Hindlimb muscle (tissue), 1 donor: ENCODE data around the gene TRAPPC10. TPM values are rescaled to one million over a fixed set of nuclear protein-coding genes. Genes with fewer than 3 reads are reported as not detected.

Experiments used
- DNase-seq: peaks from one replicate; pipeline ENCODE4 v3.0.0-alpha.2; 2013
- polyA plus RNA-seq: library from polyadenylated mRNA; unstranded; fragments of 120-200 nt; gene quantifications from one replicate; pipeline ENCODE4 v1.2.1, GENCODE V29; 2013; ENCODE audit not compliant: insufficient read length

Gene TRAPPC10
- polyA plus RNA-seq, 1 donor = 14.6 TPM

- DNase-seq = no peak
Measured at GRCh38 chr21:44003307-44003966, 8.7 kb upstream of the TRAPPC10 start.

GRCh38 chr21:44005071-44005470 lies 7.0 kb upstream of the TRAPPC10 start:
- DNase-seq = no peak

GRCh38 chr21:44005593-44005992 lies 6.5 kb upstream of the TRAPPC10 start:
- no peak for DNase-seq

DNA sequence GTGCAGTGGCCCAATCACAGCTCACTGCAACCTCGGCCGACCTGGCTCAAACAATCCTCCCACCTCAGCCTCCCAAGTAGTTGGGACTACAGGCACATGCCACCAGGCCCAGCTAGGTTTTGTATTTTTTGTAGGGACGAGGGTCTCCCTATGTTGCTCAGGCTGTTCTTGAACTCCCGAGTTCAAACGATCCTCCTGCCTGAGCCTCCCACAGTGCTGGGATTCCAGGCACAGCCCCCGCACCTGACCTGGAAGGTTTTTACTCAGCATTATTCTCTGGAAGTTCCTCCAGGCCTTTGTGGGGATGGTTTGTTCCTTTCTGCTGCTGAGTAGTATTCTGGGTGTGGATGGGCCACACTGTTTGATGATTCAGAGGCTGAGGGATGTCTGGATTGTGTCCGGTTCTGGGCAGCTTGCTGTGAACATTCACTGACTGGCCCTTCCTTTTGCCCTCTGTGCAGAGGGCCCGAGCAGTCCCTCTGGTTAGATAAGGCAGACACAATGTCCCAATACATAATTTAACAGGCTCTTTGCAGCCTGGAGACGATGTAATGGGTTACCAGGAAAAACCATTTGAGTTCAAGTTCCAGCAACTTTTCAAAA lies 6.0 kb upstream of the TRAPPC10 start:
- DNase-seq = no peak

- no peak for DNase-seq
Measured at GRCh38 chr21:44006656-44007055, 5.5 kb upstream of the TRAPPC10 start.

DNA sequence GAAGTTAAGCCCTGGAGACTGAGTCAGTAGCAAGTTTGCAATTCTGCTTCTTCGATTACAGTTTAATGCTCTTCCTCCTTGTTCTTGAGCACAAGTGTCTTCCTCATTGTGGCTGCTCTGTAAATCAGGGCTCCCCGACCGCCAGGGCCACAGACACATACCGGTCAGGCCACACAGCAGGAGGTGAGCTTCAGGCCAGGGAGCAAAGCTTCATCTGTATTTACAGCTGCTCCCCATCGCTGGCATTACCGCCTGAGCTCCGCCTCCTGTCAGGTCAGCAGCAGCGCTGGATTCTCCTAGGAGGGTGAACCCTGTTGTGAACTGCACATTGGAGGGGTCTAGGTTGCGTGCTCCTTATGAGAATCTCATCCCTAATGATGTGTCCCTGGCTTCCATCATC lies 1.7 kb upstream of the TRAPPC10 start:
- no peak for DNase-seq

DNA sequence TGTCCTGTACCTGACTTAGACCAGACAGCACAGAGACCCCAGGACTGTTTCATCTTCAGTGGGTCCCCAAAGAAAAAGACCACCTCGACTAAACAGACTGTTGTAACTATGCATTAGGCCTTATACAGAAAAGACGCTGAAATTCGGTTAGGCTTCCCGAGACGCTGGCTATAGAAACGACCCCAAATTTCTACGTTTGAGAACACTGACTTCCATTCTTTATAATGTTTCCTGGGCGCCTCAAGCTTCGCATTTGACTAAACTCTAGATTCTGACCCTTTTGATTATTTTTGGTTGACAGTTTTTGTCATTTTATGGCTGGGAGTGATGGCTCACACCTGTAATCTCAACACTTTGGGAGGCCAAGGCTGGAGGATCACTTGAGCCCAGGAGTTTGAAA lies 986 bp upstream of the TRAPPC10 start:
- DNase-seq = no peak

DNA sequence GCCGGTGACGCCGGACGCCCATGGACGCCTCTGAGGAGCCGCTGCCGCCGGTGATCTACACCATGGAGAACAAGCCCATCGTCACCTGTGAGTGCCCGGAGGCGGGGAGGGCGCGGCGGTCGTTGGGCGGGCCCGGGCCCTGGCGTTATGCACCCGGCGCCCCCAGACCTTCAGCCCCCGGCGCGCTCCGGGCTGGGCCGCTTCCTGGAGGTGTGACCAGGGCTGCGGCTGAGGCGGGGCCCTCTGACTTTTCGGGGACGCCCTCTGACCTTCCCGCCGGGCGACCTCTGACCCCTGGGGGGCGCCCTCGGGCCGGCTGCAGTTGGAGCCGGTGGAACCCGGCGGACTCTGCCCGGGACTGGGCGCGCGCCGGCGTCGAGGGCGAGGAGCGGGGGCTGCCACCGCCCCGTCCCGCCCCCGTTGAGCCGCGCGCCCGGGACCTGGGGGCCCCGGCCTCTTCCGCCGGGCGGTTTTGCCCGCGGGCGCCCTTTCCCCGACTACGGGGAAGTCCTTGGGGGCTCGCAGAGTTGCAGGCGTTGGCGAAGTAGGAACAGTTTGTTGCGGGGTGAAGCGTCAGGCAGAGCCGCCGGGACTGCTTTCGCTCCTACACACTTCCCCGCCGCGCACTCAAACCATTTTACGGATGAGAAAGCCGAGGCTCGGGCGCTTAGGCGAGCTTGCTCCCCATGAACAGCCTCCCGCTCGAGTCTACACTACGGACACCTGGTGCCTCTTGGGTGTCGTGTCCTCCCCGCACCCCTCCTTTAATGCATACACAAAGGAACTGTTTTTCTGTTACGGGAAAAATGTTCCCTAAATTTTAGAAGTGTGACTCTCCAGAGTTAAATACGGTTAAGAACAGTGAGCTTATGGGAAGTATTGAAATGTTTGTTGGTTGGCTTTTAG lies 618 bp downstream of the TRAPPC10 start:
- DNase-seq = peak; percentile 30

DNA sequence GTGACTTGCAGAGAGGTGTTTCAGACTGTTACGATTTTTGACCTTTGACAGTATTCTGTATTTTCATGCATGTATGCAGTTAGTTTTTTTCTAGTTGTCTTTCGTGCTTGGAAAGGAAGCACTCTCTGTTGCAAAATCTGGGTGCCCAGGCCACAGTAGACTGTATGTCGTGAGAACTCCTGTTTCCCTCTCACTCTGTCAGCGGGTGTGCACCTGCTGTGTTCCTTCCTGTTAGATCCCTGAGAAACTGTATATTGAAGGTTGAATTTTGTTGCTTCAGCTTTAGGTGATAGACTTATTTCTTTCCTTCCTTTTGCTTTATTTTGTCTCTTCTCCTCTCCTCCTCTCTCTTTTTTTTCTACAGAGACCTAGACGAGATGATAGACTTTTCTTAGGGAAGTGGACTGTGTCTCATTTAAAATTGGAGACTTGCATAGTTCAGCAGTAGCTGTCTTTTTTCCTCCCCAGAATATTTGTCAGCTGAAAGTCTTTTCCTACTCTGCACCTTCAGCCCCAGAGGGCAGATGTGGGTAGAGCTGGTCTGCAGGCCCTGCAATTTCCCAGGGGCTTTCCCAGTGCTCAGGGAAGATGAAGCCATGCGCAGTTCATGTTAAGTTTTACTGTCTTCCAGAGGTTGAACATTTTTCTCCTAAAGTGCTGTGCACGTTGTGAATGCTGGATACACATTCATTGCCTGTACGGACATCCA lies 1.4 kb downstream of the TRAPPC10 start:
- DNase-seq = no peak

DNA sequence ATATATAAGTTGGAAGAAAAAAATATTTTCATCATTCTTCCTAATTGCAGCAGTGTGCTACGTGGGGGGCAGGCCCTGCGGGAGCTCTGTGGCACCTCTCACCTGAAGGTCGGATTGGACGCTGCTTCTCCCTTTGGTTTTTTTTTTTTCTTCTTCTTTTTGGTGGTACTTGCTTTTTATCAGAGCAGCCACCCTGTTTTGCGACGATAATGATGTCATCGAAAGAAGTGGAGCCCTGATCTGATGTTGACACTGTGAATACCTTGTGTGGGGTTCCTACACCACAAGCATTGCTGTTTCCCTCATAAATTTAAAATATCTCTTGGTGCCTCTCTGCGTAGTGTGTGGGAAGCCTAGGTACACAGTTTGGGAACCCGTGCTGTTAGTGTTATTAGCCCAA lies 5.5 kb downstream of the TRAPPC10 start:
- no peak for DNase-seq

DNA sequence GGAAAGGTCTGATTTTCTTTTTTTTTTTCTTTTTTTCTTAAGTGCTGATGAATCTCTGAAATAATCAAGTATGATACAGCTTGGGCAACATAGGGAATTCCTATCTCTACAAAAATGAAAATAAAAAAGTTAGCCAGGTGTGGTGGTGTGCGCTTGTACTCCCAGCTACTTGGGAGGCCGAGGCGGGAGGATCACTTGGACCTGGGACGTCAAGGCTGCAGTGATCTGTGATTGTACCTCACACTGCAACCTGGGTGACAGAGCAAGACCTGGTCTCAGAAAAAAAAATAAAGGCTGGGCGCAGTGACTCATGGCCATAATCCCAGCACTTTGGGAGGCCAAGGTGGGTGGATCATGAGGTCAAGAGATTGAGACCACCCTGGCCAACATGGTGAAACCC lies 6.0 kb downstream of the TRAPPC10 start:
- no peak for DNase-seq

DNA sequence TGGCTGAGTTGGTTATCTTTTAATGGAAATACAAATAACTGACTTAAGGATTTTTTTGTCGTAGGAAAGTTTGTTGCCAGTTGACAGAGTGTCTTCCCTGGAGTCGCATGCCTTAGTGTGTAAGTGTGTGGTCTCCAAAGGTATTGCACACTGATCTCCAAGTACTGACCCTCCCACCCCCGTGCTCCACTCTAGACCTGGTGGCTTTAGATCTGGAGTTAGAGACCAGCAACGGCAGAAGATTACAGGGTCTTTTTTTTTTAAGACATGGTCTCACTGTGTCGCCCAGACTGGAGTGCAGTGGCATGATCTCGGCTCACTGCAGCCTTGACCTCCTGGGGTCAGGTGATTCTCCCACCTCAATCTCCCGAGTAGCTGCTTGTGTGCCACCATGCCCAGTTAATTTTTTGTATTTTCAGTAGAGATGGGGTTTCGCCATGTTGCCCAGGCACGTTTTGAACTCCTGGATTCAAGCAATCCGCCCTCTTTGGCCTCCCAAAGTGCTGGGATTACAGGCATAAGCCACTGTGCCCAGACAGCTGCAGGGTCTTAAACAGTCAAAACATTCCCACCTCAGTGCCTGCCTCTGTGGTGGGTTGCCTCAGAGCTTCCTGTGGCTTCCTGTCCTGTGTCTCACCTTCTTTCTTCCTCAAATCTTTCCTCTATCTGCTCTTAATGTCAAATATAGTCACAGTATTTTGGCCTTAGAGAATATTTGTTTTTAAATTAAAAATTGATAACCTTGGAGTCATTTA lies 6.9 kb downstream of the TRAPPC10 start:
- DNase-seq = no peak

GRCh38 chr21:44019568-44019958 lies 7.5 kb downstream of the TRAPPC10 start:
- DNase-seq = no peak

DNA sequence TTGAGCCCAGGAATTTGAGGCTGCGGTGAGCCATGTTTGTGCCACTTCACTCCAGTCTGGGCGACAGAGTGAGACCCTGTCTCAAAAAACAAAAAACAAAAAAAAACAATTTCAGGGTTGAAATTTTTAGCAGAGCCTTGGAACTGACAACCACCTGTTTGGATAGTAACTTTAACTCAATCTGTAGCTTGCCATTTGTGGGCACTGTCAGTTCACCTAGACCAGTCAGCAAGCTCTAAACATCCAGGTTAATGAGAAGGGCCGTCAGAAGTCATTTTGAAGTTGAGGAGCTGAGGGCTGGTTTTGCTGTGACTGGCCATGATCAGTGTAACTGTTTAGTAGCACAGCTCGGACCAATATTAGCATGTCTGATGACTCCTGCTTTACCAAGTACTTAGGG lies 8.4 kb downstream of the TRAPPC10 start:
- no peak for DNase-seq

DNA sequence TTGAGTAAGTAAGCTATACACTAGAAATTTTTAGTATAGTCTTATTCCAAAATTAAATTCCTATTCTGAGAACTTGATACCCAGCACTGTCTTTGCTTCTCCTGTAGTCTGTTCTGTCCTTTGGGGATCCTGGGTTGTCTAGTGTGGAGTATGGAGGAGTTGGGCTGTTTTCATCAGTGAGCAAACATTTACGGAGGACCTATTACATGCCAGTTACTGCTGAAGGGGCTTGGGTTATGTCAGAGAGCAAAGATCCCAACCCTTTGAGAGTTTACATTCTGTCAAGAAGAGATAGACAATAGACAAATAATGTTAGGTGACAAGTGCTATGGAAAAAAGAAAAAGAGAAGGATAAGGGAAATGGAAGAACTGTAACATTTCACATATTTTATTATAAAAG lies 9.0 kb downstream of the TRAPPC10 start:
- no peak for DNase-seq

DNA sequence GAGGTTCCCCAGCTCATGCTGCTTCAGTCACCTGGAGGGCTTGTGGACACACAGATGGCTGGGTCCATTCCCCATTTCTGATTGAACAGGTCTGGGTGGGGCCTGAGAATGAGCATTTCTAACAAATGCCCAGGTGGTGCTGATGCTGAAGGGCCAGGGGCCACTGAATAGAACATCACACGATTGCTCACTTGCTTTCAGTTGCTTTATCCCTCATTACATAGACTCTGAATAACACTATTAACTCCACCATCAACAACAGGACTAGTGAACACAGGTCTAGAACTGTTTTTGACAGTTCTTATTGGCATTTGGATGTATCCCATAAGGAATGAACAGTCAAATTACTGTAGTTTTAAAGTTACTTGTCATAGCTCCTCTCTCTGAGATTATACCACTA lies 12.1 kb downstream of the TRAPPC10 start:
- DNase-seq = no peak

DNA sequence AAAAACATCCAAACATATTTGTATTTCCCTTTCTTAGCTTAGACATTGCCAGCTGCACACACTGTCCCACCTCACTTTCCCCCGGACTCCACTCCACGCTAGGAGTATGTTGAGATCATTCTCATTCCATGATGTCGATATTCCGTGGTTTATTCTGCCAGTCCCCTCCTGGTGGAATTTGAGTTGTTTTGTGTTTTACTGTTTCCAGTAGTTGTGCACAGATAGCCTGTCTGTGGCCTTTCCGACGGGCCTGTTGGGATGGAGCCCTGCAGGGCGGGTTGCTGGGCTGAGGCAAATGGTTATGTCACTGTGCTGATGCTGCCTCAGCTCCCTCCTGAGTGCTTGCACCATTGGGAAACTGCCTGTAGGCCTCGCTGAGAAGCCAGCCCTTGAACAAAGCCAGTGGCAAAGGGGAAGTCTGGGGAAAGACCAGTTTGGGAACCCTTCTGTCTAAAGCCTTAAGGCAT lies 12.8 kb downstream of the TRAPPC10 start:
- DNase-seq = peak; percentile 66

- no peak for DNase-seq
Measured at GRCh38 chr21:44027607-44028286, 15.6 kb downstream of the TRAPPC10 start.

DNA sequence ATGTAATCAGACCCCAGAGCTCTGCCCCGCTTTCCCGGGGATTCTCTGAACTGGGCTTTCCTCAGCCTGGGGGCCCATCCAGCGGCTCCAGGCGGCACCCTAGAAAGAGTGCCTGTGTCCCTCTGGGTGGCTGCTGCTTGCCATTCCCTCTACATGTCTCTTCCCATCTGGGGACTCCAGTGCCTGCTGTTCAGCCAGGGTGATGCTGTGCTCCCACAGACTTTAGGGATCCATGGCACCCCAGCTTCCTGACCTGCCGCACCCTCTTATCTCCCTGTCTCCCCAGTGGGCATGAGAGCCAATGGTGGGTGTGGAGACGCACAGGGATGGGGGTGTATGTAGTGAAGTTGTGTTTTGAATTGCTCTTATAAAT lies 16.2 kb downstream of the TRAPPC10 start:
- DNase-seq = no peak

DNA sequence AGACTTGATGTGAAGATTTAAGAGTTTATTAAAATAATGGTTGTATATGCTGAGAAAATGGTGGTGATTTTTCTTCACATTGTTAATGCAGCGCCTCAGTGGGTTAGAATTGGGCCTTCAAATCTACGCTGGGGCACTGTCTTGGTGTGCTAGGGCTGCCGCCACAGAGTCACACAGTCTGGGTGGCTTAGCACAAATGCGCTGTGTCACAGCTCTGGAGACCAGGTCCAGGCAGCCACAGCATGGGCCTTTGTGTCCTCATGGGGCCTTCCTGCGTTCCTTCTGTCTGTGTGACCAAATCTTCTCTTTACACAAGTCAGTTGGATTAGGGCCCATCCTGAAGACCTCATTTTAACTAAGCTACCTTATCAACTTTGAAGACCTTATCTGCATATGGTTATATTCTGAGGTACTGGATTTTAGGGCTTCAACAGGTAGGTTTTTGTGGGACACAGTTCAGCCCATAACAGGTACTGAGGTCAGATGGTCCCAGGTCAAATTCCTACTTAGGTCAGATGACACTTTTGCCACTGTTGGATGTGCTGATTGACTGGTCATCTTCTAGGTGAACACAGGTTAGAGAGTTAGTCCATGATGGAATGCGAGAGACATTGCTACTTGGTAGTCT lies 17.5 kb downstream of the TRAPPC10 start:
- no peak for DNase-seq

DNA sequence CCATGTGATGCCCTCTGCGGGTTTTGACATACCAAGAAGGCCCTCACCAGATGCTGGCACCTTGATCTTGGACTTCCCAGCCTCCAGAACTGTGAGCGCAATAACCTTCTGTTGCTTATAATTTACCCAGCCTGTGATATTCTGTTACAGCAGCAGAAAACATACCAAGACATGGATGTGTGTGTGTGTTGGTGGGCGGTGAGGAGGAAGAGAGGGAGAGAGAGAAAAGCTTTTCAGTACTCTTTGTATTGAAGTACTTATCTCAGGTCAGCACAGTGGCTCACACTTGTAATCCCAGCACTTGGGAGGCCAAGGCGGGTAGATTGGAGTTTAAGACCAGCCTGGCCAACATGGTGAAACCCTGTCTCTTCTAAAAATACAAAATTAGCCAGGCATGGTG lies 23.1 kb downstream of the TRAPPC10 start:
- no peak for DNase-seq
